ENCODE data around the gene APOBEC3G. TPM values are rescaled to one million over a fixed set of nuclear protein-coding genes. Genes with fewer than 3 reads are reported as not detected.
"Not testable (repeated sequence)": the region's sequence is repeated elsewhere in the genome, so short reads cannot be mapped to it uniquely, and the experiment has no call there.

The APOBEC3G gene
- total and polyA plus RNA-seq, 3 experiments from 2014 or later, result 158 to 256 (median 165) TPM

DNA sequence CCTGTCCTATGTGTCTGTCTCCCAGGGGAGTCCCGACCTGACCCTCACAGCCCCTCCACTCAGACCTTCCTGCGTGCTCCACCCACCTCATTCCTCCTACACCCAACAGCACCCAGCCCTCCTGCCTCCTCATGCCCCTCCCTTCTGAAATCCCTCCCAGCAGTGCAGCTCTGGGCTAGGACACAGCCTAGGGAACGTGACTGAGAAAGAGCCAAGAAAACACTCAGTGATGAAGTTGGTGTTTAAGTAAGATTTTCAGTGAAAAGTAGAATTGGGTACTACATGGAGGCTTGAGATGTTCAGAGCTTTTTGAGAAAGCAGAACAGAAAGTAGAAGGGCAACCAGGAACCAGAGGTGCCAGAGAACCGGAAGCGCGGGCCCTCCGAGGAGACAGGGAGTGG, 4.5 kb upstream of the APOBEC3G start:
- H3K27me3 ChIP-seq (ENCODE audit: insufficient read depth, low read length, poor library complexity, severe bottlenecking); H3K4me1 ChIP-seq (ENCODE audit: insufficient read depth, low read length); H3K9me3 Mint-ChIP-seq; H3K4me3 ChIP-seq (ENCODE audit: low read length); H3K36me3 Mint-ChIP-seq; DNase-seq; H3K27me3 Mint-ChIP-seq; CTCF ChIA-PET; POLR2A ChIA-PET; H3K9me3 ChIP-seq (ENCODE audit: low read length); H3K36me3 ChIP-seq (ENCODE audit: insufficient read depth, low read length); H3K4me3 Mint-ChIP-seq; H3K27ac ChIP-seq (ENCODE audit: low read depth, low read length): not testable (repeated sequence)
- Mint-ChIP-seq H3K4me1 (peaks cover 16 to 19% (median 19%) of the 10 kb centered on the region in 3 donors), H3K27ac (peak overlapping the region in 3 of 8 donors; percentile 19 to 71 (median 62))

DNA sequence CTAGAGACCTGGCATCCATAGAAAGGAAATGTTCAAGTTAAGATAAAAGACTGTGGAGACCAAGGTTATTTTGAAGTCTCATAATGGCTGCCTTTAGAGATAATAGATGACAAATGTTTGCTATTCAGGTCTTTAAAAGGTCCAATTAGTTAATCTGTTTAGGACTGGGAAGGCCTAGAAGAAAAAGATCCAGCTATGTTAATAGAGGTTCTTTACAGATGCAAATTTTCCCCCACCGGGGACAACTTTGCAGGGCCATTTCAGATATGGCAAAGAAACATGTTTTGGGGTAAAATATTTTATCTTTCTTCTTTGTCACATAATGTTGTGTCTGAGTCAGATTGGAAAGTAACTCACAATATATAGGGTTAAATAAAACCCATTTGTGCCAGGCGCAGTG, 3.1 kb upstream of the APOBEC3G start:
- Histone ChIP-seq H3K9me3 (ENCODE audit: low read length) (no peaks in the 10 kb centered on the region), H3K4me3 (ENCODE audit: low read length) (no peak overlapping the region), H3K27ac (ENCODE audit: low read depth, low read length) (no peak overlapping the region), H3K36me3 (ENCODE audit: insufficient read depth, low read length) (no peaks in the 10 kb centered on the region), H3K27me3 (ENCODE audit: insufficient read depth, low read length, poor library complexity, severe bottlenecking) (no peaks in the 10 kb centered on the region), H3K4me1 (ENCODE audit: insufficient read depth, low read length) (peaks cover 12% of the 10 kb centered on the region)
- Mint-ChIP-seq H3K36me3 (peaks cover 1 to 19% (median 3%) of the 10 kb centered on the region in 3 donors), H3K4me3 (peak overlapping the region in 1 of 7 donors; percentile 62), H3K27ac (peak overlapping the region in 4 of 8 donors; percentile 32 to 95 (median 50)), H3K4me1 (peaks cover 16 to 33% (median 29%) of the 10 kb centered on the region in 3 donors), H3K27me3 (peaks cover 0 to 1% of the 10 kb centered on the region in 2 donors), H3K9me3 (no peaks in the 10 kb centered on the region)
- ChIA-PET CTCF (interaction anchor here (1.2 kb wide), 1 partner anchor 15 kb away, joined by 3 read pairs; no protein-coding TSS in a partner anchor), POLR2A (no interaction called here)
- no peak for DNase-seq

GRCh38 chr22:39076155-39077025, 685 bp upstream of the APOBEC3G start:
- POLR2A ChIA-PET, result interaction anchor here (1.1 kb wide), 1 partner anchor 18 kb away, joined by 3 read pairs; no protein-coding TSS in a partner anchor
- CTCF ChIA-PET; H3K27me3 Mint-ChIP-seq; H3K9me3 ChIP-seq (ENCODE audit: low read length); H3K4me3 ChIP-seq (ENCODE audit: low read length); DNase-seq; H3K27me3 ChIP-seq (ENCODE audit: insufficient read depth, low read length, poor library complexity, severe bottlenecking); H3K9me3 Mint-ChIP-seq; H3K27ac ChIP-seq (ENCODE audit: low read depth, low read length): not testable (repeated sequence)
- H3K36me3 Mint-ChIP-seq, result peaks cover 10 to 37% (median 15%) of the 10 kb centered on the region in 3 donors
- peaks cover 33 to 48% (median 41%) of the 10 kb centered on the region in 3 donors for H3K4me1 Mint-ChIP-seq
- H3K4me1 ChIP-seq (ENCODE audit: insufficient read depth, low read length), result peaks cover 33% of the 10 kb centered on the region
- peaks cover 15% of the 10 kb centered on the region for H3K36me3 ChIP-seq (ENCODE audit: insufficient read depth, low read length)
- peak overlapping the region; percentile 65 to 93 (median 84) for H3K4me3 Mint-ChIP-seq
- peak overlapping the region; percentile 88 to 98 (median 94) for H3K27ac Mint-ChIP-seq

DNA sequence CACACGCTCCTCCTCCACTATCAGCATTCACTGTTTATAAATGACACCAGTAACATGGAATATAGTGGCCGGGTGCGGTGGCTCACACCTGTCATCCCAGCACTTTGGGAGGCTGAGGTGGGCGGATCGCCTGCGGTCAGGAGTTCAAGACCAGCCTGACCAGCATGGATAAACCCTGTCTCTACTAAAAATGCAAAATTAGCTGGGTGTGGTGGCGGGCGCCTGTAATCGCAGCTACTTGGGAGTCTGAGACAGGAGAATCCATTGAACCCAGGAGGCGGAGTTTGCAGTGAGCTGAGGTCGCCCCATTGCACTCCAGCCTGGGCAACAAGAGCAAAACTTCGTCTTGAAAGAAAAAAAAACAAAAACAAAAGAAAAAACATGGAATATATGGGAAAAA, 837 bp downstream of the APOBEC3G start:
- H3K4me3 ChIP-seq (ENCODE audit: low read length), result peak overlapping the region; percentile 89
- peaks cover 46% of the 10 kb centered on the region for H3K4me1 ChIP-seq (ENCODE audit: insufficient read depth, low read length)
- not testable (repeated sequence) for H3K9me3 Mint-ChIP-seq; H3K27me3 ChIP-seq (ENCODE audit: insufficient read depth, low read length, poor library complexity, severe bottlenecking); H3K9me3 ChIP-seq (ENCODE audit: low read length); H3K27me3 Mint-ChIP-seq; DNase-seq
- Mint-ChIP-seq H3K36me3 (peaks cover 13 to 52% (median 24%) of the 10 kb centered on the region in 3 donors), H3K4me3 (peak overlapping the region; percentile 84 to 98 (median 93)), H3K4me1 (peaks cover 47 to 64% (median 56%) of the 10 kb centered on the region in 3 donors), H3K27ac (peak overlapping the region; percentile 95 to 100 (median 98))
- ChIA-PET CTCF (interaction anchor here (1.4 to 1.5 kb wide), 5 partner anchors 17 to 208 kb away, joined by 4 to 5 read pairs (median 4); no protein-coding TSS in a partner anchor), POLR2A (interaction anchor here (1.6 kb wide), 1 partner anchor 21 kb away, joined by 7 read pairs; no protein-coding TSS in a partner anchor)
- peaks cover 23% of the 10 kb centered on the region for H3K36me3 ChIP-seq (ENCODE audit: insufficient read depth, low read length)
- H3K27ac ChIP-seq (ENCODE audit: low read depth, low read length), result peak overlapping the region; percentile 86

GRCh38 chr22:39078329-39078728, 1.3 kb downstream of the APOBEC3G start:
- Histone ChIP-seq H3K36me3 (ENCODE audit: insufficient read depth, low read length) (peaks cover 23% of the 10 kb centered on the region), H3K9me3 (ENCODE audit: low read length) (no peaks in the 10 kb centered on the region), H3K27ac (ENCODE audit: low read depth, low read length) (peak overlapping the region; percentile 86), H3K27me3 (ENCODE audit: insufficient read depth, low read length, poor library complexity, severe bottlenecking) (no peaks in the 10 kb centered on the region), H3K4me1 (ENCODE audit: insufficient read depth, low read length) (peaks cover 50% of the 10 kb centered on the region), H3K4me3 (ENCODE audit: low read length) (peak overlapping the region; percentile 89)
- DNase-seq, result peak in 3 of 5 donors; percentile 31 to 63 (median 39)
- peak overlapping the region; percentile 84 to 98 (median 93) for H3K4me3 Mint-ChIP-seq
- peaks cover 0 to 1% of the 10 kb centered on the region in 2 donors for H3K27me3 Mint-ChIP-seq
- H3K27ac Mint-ChIP-seq, result peak overlapping the region; percentile 95 to 100 (median 98)
- POLR2A ChIA-PET, result interaction anchor here (1.6 kb wide), 1 partner anchor 20 kb away, joined by 7 read pairs; no protein-coding TSS in a partner anchor
- CTCF ChIA-PET, result interaction anchor here (1.4 to 1.6 kb wide), 6 partner anchors 12 to 208 kb away, joined by 3 to 5 read pairs (median 4); no protein-coding TSS in a partner anchor
- peaks cover 13 to 56% (median 24%) of the 10 kb centered on the region in 3 donors for H3K36me3 Mint-ChIP-seq
- H3K4me1 Mint-ChIP-seq, result peaks cover 52 to 68% (median 60%) of the 10 kb centered on the region in 3 donors
- H3K9me3 Mint-ChIP-seq, result no peaks in the 10 kb centered on the region

GRCh38 chr22:39079054-39079637, 2.1 kb downstream of the APOBEC3G start:
- not testable (repeated sequence) for H3K9me3 ChIP-seq (ENCODE audit: low read length); H3K9me3 Mint-ChIP-seq; H3K27me3 Mint-ChIP-seq; H3K27me3 ChIP-seq (ENCODE audit: insufficient read depth, low read length, poor library complexity, severe bottlenecking)
- POLR2A ChIA-PET, result interaction anchor here (0.6 to 1.0 kb wide), 3 partner anchors 11 to 324 kb away, joined by 3 to 6 read pairs (median 3); no protein-coding TSS in a partner anchor
- Histone ChIP-seq H3K4me3 (ENCODE audit: low read length) (peak overlapping the region; percentile 89), H3K27ac (ENCODE audit: low read depth, low read length) (peak overlapping the region; percentile 86), H3K4me1 (ENCODE audit: insufficient read depth, low read length) (peaks cover 57% of the 10 kb centered on the region), H3K36me3 (ENCODE audit: insufficient read depth, low read length) (peaks cover 23% of the 10 kb centered on the region)
- H3K4me1 Mint-ChIP-seq, result peaks cover 56 to 76% (median 65%) of the 10 kb centered on the region in 3 donors
- peaks cover 13 to 65% (median 24%) of the 10 kb centered on the region in 3 donors for H3K36me3 Mint-ChIP-seq
- peak overlapping the region; percentile 95 to 100 (median 98) for H3K27ac Mint-ChIP-seq
- H3K4me3 Mint-ChIP-seq, result peak overlapping the region; percentile 84 to 98 (median 93)
- peak in 1 of 5 donors; percentile 62 for DNase-seq
- CTCF ChIA-PET, result interaction anchor here (1.4 to 2.5 kb wide), 6 partner anchors 11 to 209 kb away, joined by 3 to 6 read pairs (median 4); no protein-coding TSS in a partner anchor

GRCh38 chr22:39080052-39080762, 3.1 kb downstream of the APOBEC3G start:
- Histone ChIP-seq H3K27me3 (ENCODE audit: insufficient read depth, low read length, poor library complexity, severe bottlenecking) (no peaks in the 10 kb centered on the region), H3K4me1 (ENCODE audit: insufficient read depth, low read length) (peaks cover 57% of the 10 kb centered on the region), H3K9me3 (ENCODE audit: low read length) (no peaks in the 10 kb centered on the region), H3K36me3 (ENCODE audit: insufficient read depth, low read length) (peaks cover 23% of the 10 kb centered on the region), H3K27ac (ENCODE audit: low read depth, low read length) (peak overlapping the region; percentile 86), H3K4me3 (ENCODE audit: low read length) (peak overlapping the region; percentile 28)
- H3K36me3 Mint-ChIP-seq, result peaks cover 14 to 69% (median 24%) of the 10 kb centered on the region in 3 donors
- peaks cover 0 to 1% of the 10 kb centered on the region in 2 donors for H3K27me3 Mint-ChIP-seq
- peak overlapping the region; percentile 90 to 99 (median 98) for H3K27ac Mint-ChIP-seq
- peaks cover 58 to 76% (median 65%) of the 10 kb centered on the region in 3 donors for H3K4me1 Mint-ChIP-seq
- ChIA-PET POLR2A (interaction anchor here (0.7 to 1.0 kb wide), 3 partner anchors 10 to 18 kb away, joined by 6 read pairs; no protein-coding TSS in a partner anchor), CTCF (interaction anchor here (0.7 to 2.5 kb wide), 5 partner anchors 10 to 210 kb away, joined by 3 to 6 read pairs (median 3); no protein-coding TSS in a partner anchor)
- DNase-seq, result peak in 4 of 5 donors; percentile 59 to 78 (median 69)
- no peaks in the 10 kb centered on the region for H3K9me3 Mint-ChIP-seq
- H3K4me3 Mint-ChIP-seq, result peak overlapping the region; percentile 77 to 98 (median 93)
